HEK293T (cell line): Measurements from ENCODE around the gene RASSF8.

Experiments used
- SP1 ChIP-seq: fragments of 450-650 bp; IDR thresholded peaks from 2 replicates; pipeline ENCODE4 v1.6.1; 2017
- SUZ12 ChIP-seq: fragments of 450-650 bp; IDR thresholded peaks from 2 replicates; pipeline ENCODE4 v1.6.1; 2016; ENCODE audit warnings: mild to moderate bottlenecking

GRCh38 chr12:25949343-25949742 is 9.1 kb upstream of the RASSF8 start:
- TF ChIP-seq SP1, result no peak
- TF ChIP-seq SUZ12, result no peak
